HCT116 (cell line): Measurements from ENCODE around the gene GJA1. TPM values are rescaled to one million over a fixed set of nuclear protein-coding genes. Genes with fewer than 3 reads are reported as not detected.
A peak's percentile ranks its signal among the peaks of the same experiment; 100 is the strongest.

Experiments
- ATAC-seq: fragments of 200-7000 bp; cut with Tn5 transposase; 2 replicates; pipeline ENCODE4 v1.9.1; 2020; ENCODE audit warnings: mild to moderate bottlenecking, moderate library complexity
- BruUV-seq: library from RNA; stranded (reverse); fragments of 400-500 nt; replicated peaks from 2 replicates; lab custom pipeline; 2021; lab: Mats Ljungman, UMichigan
- CTCF ChIA-PET: fragments of 300-600 bp; sonication (Branson Sonifier 250); formaldehyde crosslinking; loops from one replicate; lab custom pipeline; 2021; ENCODE audit warnings: antibody characterized with exemption; lab: Charles Lee
- POLR2A ChIA-PET: fragments of 300-600, 350-600 bp; sonication (Branson Sonifier 250); formaldehyde crosslinking; loops from one replicate; lab custom pipeline; 2021; ENCODE audit warnings: antibody characterized with exemption; lab: Charles Lee
- RAD21 ChIA-PET, 2 experiments: fragments of 300-600 bp; sonication (Branson Sonifier 250); formaldehyde crosslinking; loops; one replicate each; lab custom pipeline; 2023; ENCODE audit warnings: low total read pairs in 2 of 2; ENCODE audit not compliant: uncharacterized antibody in 2 of 2, unreplicated experiment in 2 of 2, low non-redundant PET in 1 of 2; lab: Charles Lee
- DNase-seq: peaks from one replicate; pipeline ENCODE4 v3.0.0-alpha.2; 2010; ENCODE audit warnings: low read depth, low spot score
- H2AFZ ChIP-seq: fragments of 200-600 bp; shearing (Covaris generic), sonication (generic); 2 replicates; pipeline ENCODE4 v1.6.1; 2017; ENCODE audit warnings: low read depth, mixed run types, mixed read lengths, antibody characterized with exemption, low read length; ENCODE audit not compliant: poor library complexity, severe bottlenecking
- H3K27ac ChIP-seq: 2 replicates; pipeline ENCODE4 v1.5.1; 2012; ENCODE audit warnings: low read depth, low read length
- H3K27me3 ChIP-seq: fragments of 200-600 bp; sonication (generic); 2 replicates; pipeline ENCODE4 v1.6.1; 2016; ENCODE audit warnings: mixed run types, low read length, mixed read lengths; ENCODE audit not compliant: insufficient read depth
- H3K36me3 ChIP-seq, 2 experiments: fragments of 200-500 bp in 1 of 2; fragments of 200-600 bp in 1 of 2; sonication (Bioruptor generic) in 1 of 2; sonication (generic) in 1 of 2; 2 replicates each; pipeline versions ENCODE4 v1.5.1 to v1.6.1; 2014 to 2016; ENCODE audit warnings: low read length in 2 of 2, inconsistent platforms in 1 of 2, mixed read lengths in 1 of 2, mixed run types in 1 of 2; ENCODE audit not compliant: insufficient read depth in 2 of 2, control insufficient read depth in 1 of 2
- H3K4me1 ChIP-seq, 2 experiments: fragments of 200-600 bp in 1 of 2; sonication (generic) in 1 of 2; 2 replicates each; pipeline versions ENCODE4 v1.5.1 to v1.6.1; 2012 to 2017; ENCODE audit warnings: low read length in 2 of 2, inconsistent platforms in 1 of 2, mild to moderate bottlenecking in 1 of 2, mixed read lengths in 1 of 2, mixed run types in 1 of 2, moderate library complexity in 1 of 2; ENCODE audit not compliant: insufficient read depth in 2 of 2, control insufficient read depth in 1 of 2
- H3K4me2 ChIP-seq: fragments of 200-600 bp; sonication (generic); 2 replicates; pipeline ENCODE4 v1.6.1; 2017; ENCODE audit warnings: mixed run types, low read length, mixed read lengths
- H3K4me3 ChIP-seq, 2 experiments: fragments of 200-600 bp in 1 of 2; sonication (generic) in 1 of 2; replicated peaks in 1 of 2; 2 replicates each; pipeline ENCODE4 v1.5.1; 2011 to 2016; ENCODE audit warnings: low read length in 2 of 2, control low read depth in 1 of 2, low read depth in 1 of 2, mild to moderate bottlenecking in 1 of 2, mixed read lengths in 1 of 2, mixed run types in 1 of 2
- H3K79me2 ChIP-seq: fragments of 200-600 bp; sonication (generic); 2 replicates; pipeline ENCODE4 v1.6.1; 2017; ENCODE audit warnings: mild to moderate bottlenecking, mixed run types, low read length, moderate library complexity, mixed read lengths; ENCODE audit not compliant: insufficient read depth
- H3K9ac ChIP-seq: fragments of 200-600 bp; sonication (generic); 2 replicates; pipeline ENCODE4 v1.6.1; 2016; ENCODE audit warnings: low read length, mixed read lengths
- H3K9me2 ChIP-seq: fragments of 200-600 bp; sonication (generic), shearing (Covaris generic); 2 replicates; pipeline ENCODE4 v1.6.1; 2017; ENCODE audit warnings: mixed run types, mild to moderate bottlenecking, moderate library complexity; ENCODE audit not compliant: insufficient read depth
- H3K9me3 ChIP-seq, 2 experiments: fragments of 200-500 bp in 1 of 2; fragments of 200-600 bp in 1 of 2; sonication (Bioruptor generic) in 1 of 2; sonication (generic) in 1 of 2; 2 replicates each; pipeline ENCODE4 v1.6.1; 2014 to 2017; ENCODE audit warnings: low read length in 2 of 2, mixed read lengths in 2 of 2, inconsistent platforms in 1 of 2, low read depth in 1 of 2, mild to moderate bottlenecking in 1 of 2, mixed run types in 1 of 2, moderate library complexity in 1 of 2; ENCODE audit not compliant: control insufficient read depth in 1 of 2, insufficient read depth in 1 of 2
- H4K20me1 ChIP-seq: fragments of 200-600 bp; sonication (generic), shearing (Covaris generic); 2 replicates; pipeline ENCODE4 v1.6.1; 2017; ENCODE audit warnings: mixed run types, mild to moderate bottlenecking, moderate library complexity; ENCODE audit not compliant: insufficient read depth
- CEBPB ChIP-seq: IDR thresholded peaks from 2 replicates; pipeline ENCODE4 v1.6.1; 2012; ENCODE audit warnings: low read depth
- FOSL1 ChIP-seq: IDR thresholded peaks from 2 replicates; pipeline ENCODE4 v1.6.1; 2012; ENCODE audit warnings: low read depth
- JUND ChIP-seq: IDR thresholded peaks from 2 replicates; pipeline ENCODE4 v1.6.1; 2012
- RAD21 ChIP-seq: IDR thresholded peaks from 2 replicates; pipeline ENCODE4 v1.6.1; 2012; ENCODE audit warnings: low read depth, mild to moderate bottlenecking
- SP1 ChIP-seq: IDR thresholded peaks from 2 replicates; pipeline ENCODE4 v1.6.1; 2012; ENCODE audit warnings: low read depth
- TCF7L2 ChIP-seq: IDR thresholded peaks from 2 replicates; pipeline ENCODE4 v1.7.0; 2011; ENCODE audit warnings: borderline replicate concordance, inconsistent platforms; ENCODE audit not compliant: insufficient read depth, insufficient read length; ENCODE audit errors: extremely low read depth
- ZFX ChIP-seq: fragments of 450-650 bp; IDR thresholded peaks from 2 replicates; pipeline ENCODE4 v1.6.1; 2017
- ZNF274 ChIP-seq: fragments of 200-500 bp; sonication (Bioruptor generic); IDR thresholded peaks from 2 replicates; pipeline ENCODE4 v1.6.1; 2014; ENCODE audit warnings: mild to moderate bottlenecking, low read depth, low read length, inconsistent platforms
- intact Hi-C: fragments of 100-400 bp; cut with micrococcal nuclease; formaldehyde crosslinking; loops from 2 replicates; pipeline ENCODE4 v1.10.0; 2022
- total RNA-seq: library from RNA; stranded (reverse); gene quantifications from one replicate; pipeline ENCODE4 v1.2.1, GENCODE V29; 2021; ENCODE audit not compliant: unreplicated experiment
- TF ChIP-seq, protein P1 (sequence below): IDR thresholded peaks from 2 replicates; pipeline ENCODE4 v1.6.1; 2012
- TF ChIP-seq, protein P2 (sequence below): IDR thresholded peaks from 2 replicates; pipeline ENCODE4 v1.6.1; 2012

The GJA1 gene
- total RNA-seq, 1 experiment from 2014 or later: 1.1 TPM

DNA sequence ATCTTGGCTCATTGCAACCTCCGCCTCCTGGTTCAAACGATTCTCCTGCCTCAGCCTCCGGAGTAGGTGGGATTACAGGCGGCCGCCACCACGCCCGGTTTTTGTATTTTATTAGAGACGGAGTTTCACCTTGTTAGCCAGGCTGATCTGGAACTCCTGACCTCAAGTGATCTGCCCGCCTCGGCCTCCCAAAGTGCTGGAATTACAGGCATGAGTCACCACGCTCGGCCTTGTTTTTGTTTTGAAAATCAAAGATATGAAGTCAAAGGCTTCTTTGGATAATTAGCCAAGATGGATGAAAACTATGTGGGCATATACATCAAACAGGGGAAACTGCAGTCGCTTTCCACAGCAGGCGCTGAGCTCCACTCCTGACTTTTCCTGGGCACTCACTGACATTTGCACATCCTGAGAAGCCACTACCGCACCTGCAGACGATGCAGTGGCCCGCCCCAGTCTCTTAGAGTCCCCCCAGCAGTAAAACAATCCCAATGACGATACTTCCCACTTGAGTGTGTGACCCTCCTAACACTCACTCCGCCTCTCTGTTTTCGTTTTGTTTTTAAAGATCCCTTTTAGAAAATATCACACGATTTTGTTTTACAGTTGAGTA, 44.1 kb downstream of the GJA1 start:
- H2AFZ ChIP-seq: peak overlapping the region; percentile 98
- no peaks in the 10 kb centered on the region for H4K20me1 ChIP-seq
- TF ChIP-seq, protein P1, sequence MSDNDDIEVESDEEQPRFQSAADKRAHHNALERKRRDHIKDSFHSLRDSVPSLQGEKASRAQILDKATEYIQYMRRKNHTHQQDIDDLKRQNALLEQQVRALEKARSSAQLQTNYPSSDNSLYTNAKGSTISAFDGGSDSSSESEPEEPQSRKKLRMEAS: no peak; the same call in 1 of the 2 replicates
- TF ChIP-seq SP1 (peak; percentile 42; the same call in 1 of the 2 replicates), RAD21 (no peak), ZFX (no peak), JUND (peak; percentile 71), FOSL1 (peak; percentile 77), CEBPB (peak; percentile 31; the same call in 1 of the 2 replicates), TCF7L2 (peak; percentile 89), ZNF274 (no peak)
- TF ChIP-seq, protein P2, sequence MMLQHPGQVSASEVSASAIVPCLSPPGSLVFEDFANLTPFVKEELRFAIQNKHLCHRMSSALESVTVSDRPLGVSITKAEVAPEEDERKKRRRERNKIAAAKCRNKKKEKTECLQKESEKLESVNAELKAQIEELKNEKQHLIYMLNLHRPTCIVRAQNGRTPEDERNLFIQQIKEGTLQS: no peak
- H3K79me2 ChIP-seq: no peaks in the 10 kb centered on the region
- POLR2A ChIA-PET: no interaction called here
- peaks cover 30 to 41% of the 10 kb centered on the region in 2 experiments for H3K4me1 ChIP-seq
- H3K27me3 ChIP-seq: no peaks in the 10 kb centered on the region
- ATAC-seq: peak; percentile 81
- no peaks in the 10 kb centered on the region for H3K9me3 ChIP-seq
- BruUV-seq: no TSS peak
- peak; percentile 65 for DNase-seq
- H3K4me2 ChIP-seq: peak overlapping the region; percentile 85
- peak overlapping the region; percentile 32 to 57 for H3K4me3 ChIP-seq
- no peaks in the 10 kb centered on the region for H3K9me2 ChIP-seq
- CTCF ChIA-PET: no interaction called here
- RAD21 ChIA-PET: no interaction called here
- no peaks in the 10 kb centered on the region for H3K36me3 ChIP-seq
- intact Hi-C loops: no loop called here
- peak overlapping the region; percentile 44 for H3K9ac ChIP-seq
- H3K27ac ChIP-seq: peak overlapping the region; percentile 75; the same call in 1 of the 2 replicates
